HEK293T (cell line): ENCODE results near the gene RHBDD1.

Experiments used
- FOXA1 ChIP-seq: fragments of 450-650 bp; IDR thresholded peaks from 2 replicates; pipeline ENCODE4 v1.6.1; 2016; ENCODE audit warnings: mild to moderate bottlenecking
- HDGF ChIP-seq: fragments of 450-650 bp; IDR thresholded peaks from 2 replicates; pipeline ENCODE4 v1.6.1; 2017; ENCODE audit warnings: antibody characterized with exemption, borderline replicate concordance
- SP1 ChIP-seq: fragments of 450-650 bp; IDR thresholded peaks from 2 replicates; pipeline ENCODE4 v1.6.1; 2017

GRCh38 chr2:226888971-226889370 lies 53.1 kb downstream of the RHBDD1 start:
- no peak for TF ChIP-seq FOXA1
- TF ChIP-seq HDGF: no peak
- TF ChIP-seq SP1: no peak
